HepG2 (cell line): Measurements from ENCODE around the gene SLC18A3. TPM values are rescaled to one million over a fixed set of nuclear protein-coding genes. Genes with fewer than 3 reads are reported as not detected.

ENCODE experiments used
- ATAC-seq: fragments of 200-7000 bp; cut with Tn5 transposase; 3 replicates; pipeline ENCODE4 v1.9.1; 2020; ENCODE audit warnings: mild to moderate bottlenecking, moderate library complexity
- BruUV-seq: library from RNA; stranded (reverse); fragments of 400-500 nt; replicated peaks from 2 replicates; lab custom pipeline; 2021; lab: Mats Ljungman, UMichigan
- CTCF ChIA-PET: fragments of 300-600 bp; formaldehyde crosslinking; extraction: SDS; loops from one replicate; lab custom pipeline; 2021; ENCODE audit warnings: low total read pairs, inconsistent platforms, low intra/inter-chr PET ratio; lab: Yijun Ruan, JAX
- POLR2A ChIA-PET: fragments of 350-600 bp; sonication (Branson Sonifier 250); formaldehyde crosslinking; loops from one replicate; lab custom pipeline; 2020; ENCODE audit warnings: antibody characterized with exemption, inconsistent platforms; lab: Yijun Ruan, JAX
- DNase-seq: peaks from one replicate; pipeline ENCODE4 v3.0.0-alpha.2; 2015; ENCODE audit warnings: low spot score
- FAIRE-seq: peaks from 3 replicates; lab custom pipeline; 2011; peaks lifted over from hg19 to GRCh38; lab: Jason Lieb, UNC
- H2AFZ ChIP-seq: one replicate; pipeline ENCODE4 v1.6.1; 2011; ENCODE audit warnings: low read length, inconsistent platforms
- H3K27ac ChIP-seq: fragments of 300-600 bp; 3 replicates; pipeline ENCODE4 v1.8.0; 2011; ENCODE audit warnings: mixed run types, mild to moderate bottlenecking, mixed read lengths, low read length, inconsistent platforms; ENCODE audit not compliant: insufficient read depth; ENCODE audit errors: extremely low read length
- H3K27me3 ChIP-seq, 2 experiments: fragments of 200-600 bp in 1 of 2; 2 replicates in 1 of 2; 3 replicates in 1 of 2; pipeline versions ENCODE4 v1.6.0 to v1.8.0; 2011; ENCODE audit warnings: low read length in 2 of 2, mild to moderate bottlenecking in 2 of 2, moderate library complexity in 2 of 2, inconsistent platforms in 1 of 2; ENCODE audit not compliant: insufficient read depth in 2 of 2, control insufficient read depth in 1 of 2
- H3K36me3 ChIP-seq, 2 experiments: fragments of 200-600 bp in 1 of 2; replicated peaks in 1 of 2; 2 replicates in 1 of 2; 3 replicates in 1 of 2; pipeline versions ENCODE4 v1.5.1 to v1.8.0; 2011; ENCODE audit warnings: low read length in 2 of 2, inconsistent platforms in 1 of 2; ENCODE audit not compliant: insufficient read depth in 2 of 2, control insufficient read depth in 1 of 2
- H3K4me1 ChIP-seq: 2 replicates; pipeline ENCODE4 v1.5.1; 2012; ENCODE audit warnings: low read length, inconsistent platforms; ENCODE audit not compliant: insufficient read depth
- H3K4me2 ChIP-seq: 2 replicates; pipeline ENCODE4 v1.6.0; 2011; ENCODE audit warnings: low read depth, low read length, inconsistent platforms
- H3K4me3 ChIP-seq, 3 experiments: fragments of 200-600 bp in 1 of 3; sonication (generic), shearing (Covaris generic) in 1 of 3; replicated peaks in 1 of 3; 2 replicates each; pipeline ENCODE4 v1.5.1; 2011 to 2016; ENCODE audit warnings: low read length in 3 of 3, inconsistent platforms in 2 of 3, low read depth in 2 of 3, mild to moderate bottlenecking in 2 of 3, control low read depth in 1 of 3, mixed read lengths in 1 of 3; ENCODE audit not compliant: insufficient read depth in 1 of 3
- H3K79me2 ChIP-seq: one replicate; pipeline ENCODE4 v1.6.1; 2011; ENCODE audit warnings: low read length, inconsistent platforms; ENCODE audit not compliant: insufficient read depth
- H3K9ac ChIP-seq: 2 replicates; pipeline ENCODE4 v1.6.0; 2011; ENCODE audit warnings: mild to moderate bottlenecking, low read depth, low read length, inconsistent platforms; ENCODE audit not compliant: insufficient read depth
- H3K9me3 ChIP-seq: 2 replicates; pipeline ENCODE4 v1.5.1; 2012; ENCODE audit warnings: mild to moderate bottlenecking, low read length
- H4K20me1 ChIP-seq: 2 replicates; pipeline ENCODE4 v1.6.0; 2011; ENCODE audit warnings: inconsistent platforms, mild to moderate bottlenecking, low read length, moderate library complexity; ENCODE audit not compliant: insufficient read depth
- IRF2 ChIP-seq: IDR thresholded peaks from 2 replicates; pipeline ENCODE4 v1.6.1; 2018; ENCODE audit warnings: missing genetic modification reagents, missing compliant biosample characterization
- PBX3 ChIP-seq: sonication (generic); formaldehyde crosslinking; IDR thresholded peaks from 2 replicates; pipeline ENCODE4 v1.8.1; 2023; ENCODE audit warnings: missing genetic modification reagents, inconsistent platforms, borderline replicate concordance
- TIGD3 ChIP-seq: sonication (generic); formaldehyde crosslinking; IDR thresholded peaks from 2 replicates; pipeline ENCODE4 v1.5.1; 2020; ENCODE audit warnings: mild to moderate bottlenecking, missing genetic modification reagents, borderline replicate concordance
- ZFP36 ChIP-seq: fragments of 150-350 bp; IDR thresholded peaks from 2 replicates; pipeline ENCODE4 v1.6.1; 2018; ENCODE audit warnings: borderline replicate concordance, low read length, low read depth; ENCODE audit not compliant: partially characterized antibody
- ZFP37 ChIP-seq: sonication (generic); formaldehyde crosslinking; IDR thresholded peaks from 2 replicates; pipeline ENCODE4 v1.4.0; 2020; ENCODE audit warnings: missing genetic modification reagents, borderline replicate concordance
- ZSCAN30 ChIP-seq: sonication (generic); formaldehyde crosslinking; IDR thresholded peaks from 2 replicates; pipeline ENCODE4 v1.5.0; 2020; ENCODE audit warnings: mild to moderate bottlenecking, missing genetic modification reagents
- WGBS: methylation state at CpG from one replicate; pipeline ENCODE4 v1.1.6; 2017; ENCODE audit warnings: low lambda C conversion rate; 5-methylcytosine and 5-hydroxymethylcytosine counted together
- in situ Hi-C: cut with HindIII; loops from 2 replicates; pipeline ENCODE4 v1.10.0; 2017; ENCODE audit warnings: low pct_unique_long_range_greater_than_20kb; ENCODE audit not compliant: extremely low pct_ligation_motif_present
- intact Hi-C: fragments of 100-400 bp; cut with micrococcal nuclease; formaldehyde crosslinking; loops from one replicate; pipeline ENCODE4 v1.10.0; 2022; ENCODE audit not compliant: unreplicated experiment
- polyA plus RNA-seq, 8 experiments: library from polyadenylated mRNA; depleted of rRNA in 3 of 8; stranded (reverse) in 7 of 8; unstranded in 1 of 8; fragments of >200 nt; fragmentation: Illumina TruSeq in 4 of 8; extraction: Trizol in 4 of 8; gene quantifications; 2 replicates each; pipeline versions ENCODE4 v1.2.1 to v1.2.3, GENCODE V29; 2011 to 2016; ENCODE audit warnings: low read depth in 4 of 8, missing spikeins in 1 of 8, mixed read lengths in 1 of 8; ENCODE audit not compliant: insufficient read depth in 1 of 8
- total RNA-seq, 5 experiments: library from RNA; depleted of rRNA; stranded (reverse); fragments of >200 nt; fragmentation: Illumina TruSeq; extraction: Trizol; gene quantifications; 2 replicates each; pipeline ENCODE4 v1.2.3, GENCODE V29; 2016; ENCODE audit warnings: low read depth in 1 of 5
- TF ChIP-seq, protein P1 (sequence below): sonication (generic); formaldehyde crosslinking; IDR thresholded peaks from 2 replicates; pipeline ENCODE4 v1.5.1; 2020; ENCODE audit warnings: missing genetic modification reagents, mild to moderate bottlenecking, borderline replicate concordance

Gene SLC18A3
- total and polyA plus RNA-seq, 2 of the 13 experiments (the other 11 are each of a cell fraction or from before 2014, with no cell fraction given): not detected

GRCh38 chr10:49629431-49629881 lies 19.3 kb downstream of the SLC18A3 start:
- Histone ChIP-seq H3K79me2 (no peaks in the 10 kb centered on the region), H4K20me1 (no peaks in the 10 kb centered on the region), H3K9ac (no peak overlapping the region), H3K9me3 (no peaks in the 10 kb centered on the region), H3K27ac (no peak overlapping the region), H3K4me2 (no peak overlapping the region)
- ATAC-seq: no peak
- ChIA-PET POLR2A (no interaction called here), CTCF (no interaction called here)
- BruUV-seq: no TSS peak
- in situ Hi-C loops: no loop called here
- DNase-seq: no peak
- TF ChIP-seq IRF2 (CRISPR knock-in tag) (no peak), PBX3 (no peak), ZFP36 (no peak), ZSCAN30 (CRISPR knock-in tag) (no peak), TIGD3 (no peak), ZFP37 (no peak)
- TF ChIP-seq, protein P1, sequence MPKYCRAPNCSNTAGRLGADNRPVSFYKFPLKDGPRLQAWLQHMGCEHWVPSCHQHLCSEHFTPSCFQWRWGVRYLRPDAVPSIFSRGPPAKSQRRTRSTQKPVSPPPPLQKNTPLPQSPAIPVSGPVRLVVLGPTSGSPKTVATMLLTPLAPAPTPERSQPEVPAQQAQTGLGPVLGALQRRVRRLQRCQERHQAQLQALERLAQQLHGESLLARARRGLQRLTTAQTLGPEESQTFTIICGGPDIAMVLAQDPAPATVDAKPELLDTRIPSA (CRISPR knock-in tag): no peak
- TF ChIP-seq, all 625 proteins: peak for 0
- Histone ChIP-seq H3K4me3 (no peak overlapping the region), H3K4me1 (no peaks in the 10 kb centered on the region), H3K27me3 (peaks cover 1 to 32% of the 10 kb centered on the region in 2 experiments; a peak in 3 of 5 replicates), H3K36me3 (no peaks in the 10 kb centered on the region), H2AFZ (no peak overlapping the region)
- intact Hi-C loops: no loop called here
- FAIRE-seq: no peak
- 45% methylated on average over 8 of the region's 9 CpGs for WGBS
